NCI-H2196 treated with DMSO at 0.1 percent for 48 hours (cell line): ENCODE data around the gene DENND4A.
"Not testable (repeated sequence)": the region's sequence is repeated elsewhere in the genome, so short reads cannot be mapped to it uniquely, and the experiment has no call there.

Experiments used
- DNase-seq: peaks from one replicate; lab custom pipeline; 2025; ENCODE audit not compliant: unreplicated experiment; lab: John Stamatoyannopoulos, UW

DENND4A gene

GRCh38 chr15:65639509-65639908 lies 152.6 kb downstream of the DENND4A start:
- no peak for DNase-seq

DNA sequence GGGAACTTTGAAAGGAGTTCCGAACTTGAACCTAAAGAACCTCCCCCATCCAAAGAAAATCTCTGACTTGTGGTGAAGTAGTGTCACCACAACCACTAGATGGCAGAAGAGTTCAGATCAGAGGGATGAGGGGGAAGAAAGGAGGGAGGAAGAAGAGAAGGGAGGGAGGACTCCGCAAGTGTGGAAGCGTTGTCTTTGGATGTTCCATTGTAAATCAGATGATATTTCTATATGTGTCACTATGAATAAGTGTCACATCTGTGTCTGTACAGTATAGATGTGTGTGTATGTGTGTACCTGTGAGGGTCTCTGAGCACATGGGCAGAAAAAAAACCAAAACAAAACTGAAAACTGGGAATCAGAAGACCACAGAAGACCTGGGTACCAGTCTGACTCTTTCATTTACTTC lies 153.4 kb downstream of the DENND4A start:
- DNase-seq, result peak; percentile 31

- DNase-seq, result no peak
Measured at GRCh38 chr15:65638109-65638508, 154.0 kb downstream of the DENND4A start.

GRCh38 chr15:65634356-65634755 lies 157.7 kb downstream of the DENND4A start:
- no peak for DNase-seq

DNA sequence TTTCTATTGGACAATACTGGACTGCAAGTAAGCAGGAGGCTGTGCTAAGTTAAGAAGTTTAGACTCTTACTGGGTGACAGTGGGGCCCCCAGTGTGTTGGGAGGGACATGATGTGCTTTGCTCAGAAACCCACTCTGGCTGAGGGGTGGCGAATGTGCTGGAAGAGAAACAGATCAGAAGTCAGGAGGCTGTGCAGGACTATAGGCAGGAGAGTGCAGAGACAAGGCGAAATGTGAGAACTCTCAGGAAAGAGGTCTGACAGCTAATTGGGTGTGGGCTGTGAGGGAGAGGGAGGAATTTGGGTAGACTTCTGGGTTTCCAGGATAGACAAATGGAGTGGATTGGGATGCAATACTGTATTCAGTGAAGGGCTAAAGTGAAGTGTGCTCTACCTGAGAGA lies 158.3 kb downstream of the DENND4A start:
- no peak for DNase-seq

GRCh38 chr15:65632780-65633375 lies 159.2 kb downstream of the DENND4A start:
- DNase-seq, result no peak

- DNase-seq, result no peak
Measured at GRCh38 chr15:65631503-65631902, 160.6 kb downstream of the DENND4A start.

DNA sequence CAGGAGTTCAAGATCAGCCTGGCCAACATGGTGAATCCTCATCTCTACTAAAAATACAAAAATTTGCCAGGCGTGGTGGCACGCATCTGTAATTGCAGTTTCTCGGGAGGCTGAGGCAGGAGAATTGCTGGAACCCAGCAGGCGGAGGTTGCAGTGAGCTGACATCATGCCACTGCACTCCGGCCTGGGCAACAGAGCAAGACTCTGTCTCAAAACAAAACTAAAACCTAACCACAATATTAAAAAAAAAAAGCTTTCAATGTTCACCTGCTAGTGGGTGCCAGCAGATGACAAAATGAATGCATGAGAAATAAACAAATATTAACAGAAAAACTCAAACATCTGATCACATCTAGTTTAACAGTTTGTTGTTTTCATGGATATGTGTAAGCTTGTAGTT lies 161.3 kb downstream of the DENND4A start:
- DNase-seq, result no peak

- DNase-seq, result no peak
Measured at GRCh38 chr15:65629548-65629947, 162.5 kb downstream of the DENND4A start.

GRCh38 chr15:65626856-65627255 lies 165.2 kb downstream of the DENND4A start:
- no peak for DNase-seq

DNA sequence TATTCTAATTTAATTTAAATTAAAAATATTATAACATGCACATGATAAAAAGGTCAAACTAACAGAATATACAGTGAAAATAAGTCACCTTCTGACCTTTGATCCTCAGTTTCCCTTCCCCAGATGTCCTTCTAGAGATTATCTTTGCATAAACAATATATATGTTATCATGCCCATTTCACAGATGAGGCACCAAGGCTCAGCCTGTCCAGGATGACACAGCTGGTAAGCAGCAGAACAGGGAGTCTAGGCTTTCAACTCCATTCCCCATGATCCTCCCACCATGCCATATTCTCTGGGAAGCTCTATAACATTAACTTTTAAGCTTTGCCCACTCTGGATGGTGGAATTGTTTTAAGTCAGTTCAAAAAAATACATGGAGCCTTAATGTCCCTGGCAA lies 169.0 kb downstream of the DENND4A start:
- no peak for DNase-seq

- no peak for DNase-seq
Measured at GRCh38 chr15:65621638-65622037, 170.5 kb downstream of the DENND4A start, which contains the start of gene SLC24A1. Gene SLC24A1 (plus strand): TSS chr15:65621938. CDS start chr15:65624081, 2,143 bp downstream.

DNA sequence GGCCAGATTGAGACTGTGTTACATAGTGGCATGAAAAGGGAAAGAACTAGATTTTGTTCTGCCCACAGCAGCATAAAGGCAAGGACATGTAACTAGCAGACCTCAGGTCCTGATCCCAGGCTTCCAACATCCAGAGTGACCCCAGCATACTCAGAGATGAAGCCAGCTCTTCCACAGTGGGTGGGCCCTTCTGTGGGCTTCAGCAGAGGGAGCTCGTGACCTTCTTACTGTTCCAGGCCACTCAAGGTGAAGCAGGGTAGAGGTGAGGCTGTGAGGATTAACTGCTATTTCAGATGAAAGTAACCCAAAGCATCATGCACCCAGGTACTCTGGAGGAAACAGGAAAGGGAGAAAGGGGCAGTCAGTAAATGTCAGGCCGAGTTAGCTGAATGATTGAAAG lies 171.3 kb downstream of the DENND4A start:
- DNase-seq, result no peak

DNA sequence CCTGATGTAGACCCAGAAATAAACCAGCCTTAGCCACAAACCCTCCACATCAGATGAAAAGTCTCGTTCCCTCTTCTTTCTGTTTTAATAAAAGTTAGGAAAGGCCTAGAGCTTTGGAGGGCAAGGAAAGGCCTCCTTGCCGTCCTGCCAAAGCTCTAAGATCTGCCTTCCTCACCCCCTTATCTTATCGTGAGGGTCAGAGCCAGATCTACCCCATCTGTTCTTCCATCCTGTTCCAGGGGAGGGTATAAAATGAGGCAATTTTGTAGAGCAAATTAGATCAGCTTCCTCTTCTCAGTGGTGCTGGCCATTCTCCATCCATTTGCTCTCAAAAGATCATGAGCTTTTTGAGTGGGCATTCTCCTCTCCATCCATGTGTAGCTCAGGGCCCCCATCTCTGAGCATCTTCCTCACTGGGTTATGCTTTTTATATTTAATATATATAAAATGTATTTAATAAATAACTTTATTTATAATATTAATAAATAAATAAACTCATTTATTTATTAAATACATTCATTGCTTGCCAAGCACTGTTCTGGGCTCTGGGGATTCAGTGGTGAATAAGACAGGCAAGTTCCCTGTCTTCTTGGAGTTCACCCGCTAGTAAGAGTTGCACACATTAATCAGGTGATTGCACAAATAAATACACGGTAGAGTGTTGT lies 172.3 kb downstream of the DENND4A start:
- no peak for DNase-seq

DNA sequence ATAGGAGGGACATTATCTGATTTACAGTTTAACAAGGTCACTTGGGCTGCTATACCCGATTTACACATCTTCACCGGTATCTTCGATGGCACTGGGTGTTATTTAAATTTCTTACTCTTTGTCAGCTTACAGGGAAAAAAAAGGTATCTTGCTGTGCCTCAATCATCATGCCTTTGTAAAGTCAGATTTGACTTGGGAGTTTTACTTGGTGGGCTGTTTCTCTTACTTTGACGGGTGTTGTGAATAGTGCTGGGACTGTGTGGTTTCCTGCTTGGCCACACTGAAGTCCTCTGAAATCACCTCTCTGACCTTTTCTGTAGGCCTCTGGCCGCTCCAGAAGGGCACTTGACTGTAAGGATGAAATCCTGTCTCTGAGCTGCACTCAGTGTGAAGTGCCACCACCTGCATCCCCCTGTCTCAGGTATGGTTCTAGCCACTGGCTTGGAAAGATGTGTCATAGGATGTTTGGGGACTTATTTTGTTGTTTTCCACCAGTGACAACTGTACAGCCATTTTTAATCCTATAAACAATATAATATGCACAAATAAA lies 173.5 kb downstream of the DENND4A start:
- DNase-seq, result no peak

DNA sequence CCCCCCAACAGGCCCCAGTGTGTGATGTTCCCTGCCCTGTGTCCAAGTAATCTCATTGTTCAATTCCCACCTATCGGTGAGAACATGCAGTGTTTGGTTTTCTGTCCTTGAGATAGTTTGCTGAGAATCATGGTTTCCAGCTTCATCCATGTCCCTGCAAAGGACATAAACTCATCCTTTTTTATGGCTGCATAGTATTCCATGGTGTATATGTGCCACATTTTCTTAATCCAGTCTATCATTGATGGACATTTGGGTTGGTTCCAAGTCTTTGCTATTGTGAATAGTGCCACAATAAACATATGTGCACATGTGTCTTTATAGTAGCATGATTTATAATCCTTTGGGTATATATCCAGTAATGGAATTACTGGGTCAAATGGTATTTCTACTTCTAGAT lies 176.2 kb downstream of the DENND4A start:
- DNase-seq, result not testable (repeated sequence)

GRCh38 chr15:65612949-65613744 lies 178.9 kb downstream of the DENND4A start:
- no peak for DNase-seq

GRCh38 chr15:65612616-65612946 lies 179.5 kb downstream of the DENND4A start:
- DNase-seq, result no peak

- no peak for DNase-seq
Measured at GRCh38 chr15:65611888-65612615, 180.0 kb downstream of the DENND4A start.

DNA sequence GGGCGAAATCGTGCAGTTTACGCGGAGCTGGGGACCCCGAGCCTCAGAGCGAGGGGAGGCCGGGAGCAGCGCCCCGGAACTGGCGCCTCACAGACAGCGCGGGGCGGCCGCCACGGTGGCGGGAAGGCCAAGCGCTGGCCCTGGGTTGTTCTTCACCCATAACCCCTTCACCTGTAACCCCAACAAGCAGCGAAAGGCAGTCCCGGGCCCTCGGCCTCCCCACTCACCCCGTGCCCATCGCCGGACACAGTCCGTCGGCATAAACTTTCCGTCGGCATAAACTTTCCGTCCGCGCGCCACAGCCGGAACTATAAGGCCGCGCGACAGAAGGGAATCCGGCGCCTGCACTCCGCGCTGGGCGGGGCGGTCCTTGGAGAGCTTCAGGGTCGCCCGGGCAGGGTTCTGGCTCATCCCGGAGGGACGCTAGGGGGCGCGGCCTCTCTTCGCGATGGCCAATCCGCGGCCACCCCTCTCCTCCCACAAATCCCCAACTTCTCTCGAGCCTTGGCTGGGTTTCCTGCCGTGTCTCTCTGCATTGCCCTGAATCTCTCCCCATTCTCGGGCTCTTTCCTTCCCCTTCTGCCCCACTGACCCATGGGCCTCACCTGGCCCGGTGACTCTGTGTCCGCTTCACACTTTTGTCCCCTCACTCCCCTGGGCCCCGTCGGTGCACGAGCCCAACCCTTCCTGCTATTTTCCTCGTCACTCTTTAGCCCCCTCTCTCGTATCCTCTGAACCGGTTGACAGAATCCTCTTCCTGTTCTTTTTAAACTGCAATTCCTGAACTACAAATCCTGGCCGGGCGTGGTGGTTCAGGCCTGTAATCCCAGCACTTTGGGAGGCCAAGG lies 181.0 kb downstream of the DENND4A start, which contains the start of gene INTS14:
INTS14 (minus strand) TSS at position 261 of the 848 bp plus-strand sequence. CDS start 3,751 bp downstream, outside the sequence.
- DNase-seq, result peak; percentile 90
